ENCODE data around the gene ERVH48-1.
"Not testable (repeated sequence)": the region's sequence is repeated elsewhere in the genome, so short reads cannot be mapped to it uniquely, and the experiment has no call there.

The ERVH48-1 gene

GRCh38 chr21:42925114-42925926 is at the start of gene ERVH48-1:
TSS of gene ERVH48-1 (minus strand) at chr21:42925630. CDS start at chr21:42919006, 6,624 bp downstream.
- no peak for DNase-seq (ENCODE audit: low spot score)

GRCh38 chr21:42973991-42974831 is 48.8 kb upstream of the ERVH48-1 start, which contains the start of gene PKNOX1:
TSS of gene PKNOX1 (plus strand) at chr21:42974562. CDS start at chr21:43004382, 29,820 bp downstream.
- DNase-seq (ENCODE audit: low spot score): peak; percentile 99

GRCh38 chr21:42973309-42973990 is 48.0 kb upstream of the ERVH48-1 start:
- DNase-seq (ENCODE audit: low spot score): no peak

- DNase-seq (ENCODE audit: low spot score): no peak
These were observed 46.5 kb upstream of the ERVH48-1 start for GRCh38 chr21:42971897-42972275.

- no peak for DNase-seq (ENCODE audit: low spot score)
These were observed 45.7 kb upstream of the ERVH48-1 start for GRCh38 chr21:42970946-42971653.

GRCh38 chr21:42969193-42969600 is 43.8 kb upstream of the ERVH48-1 start:
- DNase-seq (ENCODE audit: low spot score): no peak

GRCh38 chr21:42967616-42968015 is 42.2 kb upstream of the ERVH48-1 start:
- not testable (repeated sequence) for DNase-seq (ENCODE audit: low spot score)

- no peak for DNase-seq (ENCODE audit: low spot score)
These were observed 39.8 kb upstream of the ERVH48-1 start for GRCh38 chr21:42965211-42965560.

- no peak for DNase-seq (ENCODE audit: low spot score)
These were observed 39.2 kb upstream of the ERVH48-1 start for GRCh38 chr21:42964546-42965210.

- no peak for DNase-seq (ENCODE audit: low spot score)
These were observed 38.7 kb upstream of the ERVH48-1 start for GRCh38 chr21:42964086-42964485.

GRCh38 chr21:42962380-42963007 is 37.1 kb upstream of the ERVH48-1 start:
- DNase-seq (ENCODE audit: low spot score): no peak

- DNase-seq (ENCODE audit: low spot score): no peak
These were observed 34.3 kb upstream of the ERVH48-1 start for GRCh38 chr21:42959728-42960127.

GRCh38 chr21:42958122-42958521 is 32.7 kb upstream of the ERVH48-1 start:
- DNase-seq (ENCODE audit: low spot score): not testable (repeated sequence)

- no peak for DNase-seq (ENCODE audit: low spot score)
These were observed 31.6 kb upstream of the ERVH48-1 start for GRCh38 chr21:42956824-42957630.

GRCh38 chr21:42951193-42951592 is 25.8 kb upstream of the ERVH48-1 start:
- not testable (repeated sequence) for DNase-seq (ENCODE audit: low spot score)

GRCh38 chr21:42949094-42949755 is 23.8 kb upstream of the ERVH48-1 start:
- DNase-seq (ENCODE audit: low spot score): not testable (repeated sequence)

GRCh38 chr21:42942244-42942643 is 16.8 kb upstream of the ERVH48-1 start:
- no peak for DNase-seq (ENCODE audit: low spot score)

- no peak for DNase-seq (ENCODE audit: low spot score)
These were observed 16.3 kb upstream of the ERVH48-1 start for GRCh38 chr21:42941696-42942085.

All from COLO829 (cell line).